Peyer's patch (tissue), 4 donors: ENCODE measurements around the gene SH3BP1. TPM values are rescaled to one million over a fixed set of nuclear protein-coding genes. Genes with fewer than 3 reads are reported as not detected.

Experiments used
- DNase-seq, 3 donors: peaks; one replicate each; pipeline ENCODE4 v3.0.0-alpha.2; 2017 to 2019
- H3K27ac ChIP-seq, 4 donors: fragments of 200-600 bp; sonication (generic); one replicate each; pipeline ENCODE4 v1.5.1; 2016 to 2019
- H3K27me3 ChIP-seq, 2 donors: fragments of 200-600 bp; sonication (generic); one replicate each; pipeline ENCODE4 v1.5.1; 2019
- H3K36me3 ChIP-seq, 3 donors: fragments of 200-600 bp; sonication (generic); one replicate each; pipeline ENCODE4 v1.5.1; 2016 to 2019
- H3K4me1 ChIP-seq, 4 donors: fragments of 200-600 bp; sonication (generic); one replicate each; pipeline ENCODE4 v1.5.1; 2016 to 2019
- H3K4me3 ChIP-seq, 4 donors: fragments of 200-600 bp; sonication (generic); 1 replicate in 3 of 4; 2 replicates in 1 of 4; pipeline ENCODE4 v1.5.1; 2016 to 2019; ENCODE audit warnings: mild to moderate bottlenecking in 1 of 4
- H3K9me3 ChIP-seq, 4 donors: fragments of 200-600 bp; sonication (generic); one replicate each; pipeline ENCODE4 v1.5.1; 2016 to 2019; ENCODE audit warnings: mild to moderate bottlenecking in 1 of 4
- POLR2A ChIP-seq, 2 donors: fragments of 450-650 bp; IDR thresholded peaks; one replicate each; pipeline ENCODE4 v1.5.1; 2017; ENCODE audit warnings: antibody characterized with exemption in 2 of 2, mild to moderate bottlenecking in 2 of 2, moderate library complexity in 2 of 2
- total RNA-seq, 4 donors: library from RNA; depleted of rRNA; stranded (reverse); fragments of >200 nt; gene quantifications; one replicate each; pipeline ENCODE4 v1.1.0, GENCODE V29; 2016
- TF ChIP-seq, protein P1 (sequence below), 6 experiments: fragments of 450-650 bp in 4 of 6; fragments of 200-600 bp in 2 of 6; sonication (generic) in 1 of 6; IDR thresholded peaks; one replicate each; pipeline ENCODE4 v1.5.1; 2017 to 2019; ENCODE audit warnings: antibody characterized with exemption in 6 of 6, mild to moderate bottlenecking in 3 of 6, moderate library complexity in 1 of 6

SH3BP1 gene
- total RNA-seq, 4 donors from 2014 or later: 55.0 to 135 (median 71.8) TPM

DNA sequence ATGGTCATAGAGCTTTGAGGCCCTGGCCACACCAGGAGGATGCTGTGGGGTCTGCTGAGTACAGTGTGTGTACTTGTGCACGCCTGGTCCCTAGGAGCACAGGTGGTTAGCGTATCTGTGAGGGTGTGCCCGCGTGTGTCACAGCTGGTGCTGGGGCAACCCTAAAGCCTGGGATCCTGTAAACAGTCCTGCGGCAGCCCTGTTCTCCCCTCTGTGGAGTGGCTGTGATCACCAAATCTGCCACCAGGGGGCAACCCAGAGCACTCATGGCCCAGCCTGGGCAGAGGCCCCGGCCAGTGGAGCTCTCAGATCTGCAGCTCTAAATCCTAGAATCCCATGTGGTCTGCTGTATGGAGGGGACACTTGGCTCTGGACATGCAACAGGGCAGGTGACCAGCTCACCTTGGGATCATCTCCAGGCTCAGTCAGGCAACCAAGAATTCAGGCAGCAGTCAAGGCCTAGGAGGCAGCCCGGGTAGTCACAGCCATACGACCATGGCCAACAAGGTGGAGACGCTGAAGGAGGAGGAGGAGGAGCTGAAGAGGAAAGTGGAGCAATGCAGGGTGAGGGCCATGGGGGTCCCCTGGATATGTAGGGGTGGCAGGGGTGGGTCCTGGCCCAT, 3.9 kb downstream of the SH3BP1 start:
- no peaks in the 10 kb centered on the region for H3K9me3 ChIP-seq
- H3K4me1 ChIP-seq: peaks cover 8 to 50% (median 24%) of the 10 kb centered on the region in 4 donors
- no peak overlapping the region for H3K4me3 ChIP-seq
- H3K27me3 ChIP-seq: no peaks in the 10 kb centered on the region
- TF ChIP-seq POLR2A (IDR thresholded peaks at IDR 0.05): no peak
- TF ChIP-seq, protein P1, sequence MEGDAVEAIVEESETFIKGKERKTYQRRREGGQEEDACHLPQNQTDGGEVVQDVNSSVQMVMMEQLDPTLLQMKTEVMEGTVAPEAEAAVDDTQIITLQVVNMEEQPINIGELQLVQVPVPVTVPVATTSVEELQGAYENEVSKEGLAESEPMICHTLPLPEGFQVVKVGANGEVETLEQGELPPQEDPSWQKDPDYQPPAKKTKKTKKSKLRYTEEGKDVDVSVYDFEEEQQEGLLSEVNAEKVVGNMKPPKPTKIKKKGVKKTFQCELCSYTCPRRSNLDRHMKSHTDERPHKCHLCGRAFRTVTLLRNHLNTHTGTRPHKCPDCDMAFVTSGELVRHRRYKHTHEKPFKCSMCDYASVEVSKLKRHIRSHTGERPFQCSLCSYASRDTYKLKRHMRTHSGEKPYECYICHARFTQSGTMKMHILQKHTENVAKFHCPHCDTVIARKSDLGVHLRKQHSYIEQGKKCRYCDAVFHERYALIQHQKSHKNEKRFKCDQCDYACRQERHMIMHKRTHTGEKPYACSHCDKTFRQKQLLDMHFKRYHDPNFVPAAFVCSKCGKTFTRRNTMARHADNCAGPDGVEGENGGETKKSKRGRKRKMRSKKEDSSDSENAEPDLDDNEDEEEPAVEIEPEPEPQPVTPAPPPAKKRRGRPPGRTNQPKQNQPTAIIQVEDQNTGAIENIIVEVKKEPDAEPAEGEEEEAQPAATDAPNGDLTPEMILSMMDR (IDR thresholded peaks at IDR 0.05): peak; percentile 93 to 97 (median 94)
- peaks cover 0 to 34% (median 0%) of the 10 kb centered on the region in 3 donors for H3K36me3 ChIP-seq
- peak overlapping the region; percentile 87 to 98 (median 94) for H3K27ac ChIP-seq
- DNase-seq: peak; percentile 89 to 95 (median 94)

DNA sequence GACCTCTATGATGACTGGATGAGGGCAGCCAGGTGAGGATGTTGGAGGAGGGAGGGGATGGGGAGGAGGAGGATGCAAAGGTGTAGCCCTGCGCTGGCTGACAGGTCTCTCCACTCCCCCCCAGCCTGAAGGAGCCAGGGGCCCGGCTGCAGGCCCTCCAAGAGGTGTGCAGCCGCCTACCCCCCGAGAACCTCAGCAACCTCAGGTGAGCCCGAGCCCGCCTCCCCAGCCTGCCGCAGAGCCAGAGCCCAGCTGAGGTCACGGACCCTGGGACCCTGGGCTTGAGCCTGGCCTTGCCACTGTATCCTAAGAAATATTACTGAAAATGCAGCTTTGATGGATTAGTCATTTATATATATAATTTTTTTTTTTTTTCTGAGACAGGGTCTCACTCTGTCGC, 7.8 kb downstream of the SH3BP1 start:
- Histone ChIP-seq H3K9me3 (no peaks in the 10 kb centered on the region), H3K4me3 (no peak overlapping the region), H3K36me3 (peaks cover 0 to 70% (median 0%) of the 10 kb centered on the region in 3 donors), H3K4me1 (peaks cover 2 to 28% (median 12%) of the 10 kb centered on the region in 4 donors), H3K27me3 (no peaks in the 10 kb centered on the region), H3K27ac (peak overlapping the region in 3 of 4 donors; percentile 64 to 89 (median 85))
- DNase-seq: no peak
- TF ChIP-seq POLR2A (IDR thresholded peaks at IDR 0.05): no peak
- TF ChIP-seq, protein P1 (IDR thresholded peaks at IDR 0.05): no peak

DNA sequence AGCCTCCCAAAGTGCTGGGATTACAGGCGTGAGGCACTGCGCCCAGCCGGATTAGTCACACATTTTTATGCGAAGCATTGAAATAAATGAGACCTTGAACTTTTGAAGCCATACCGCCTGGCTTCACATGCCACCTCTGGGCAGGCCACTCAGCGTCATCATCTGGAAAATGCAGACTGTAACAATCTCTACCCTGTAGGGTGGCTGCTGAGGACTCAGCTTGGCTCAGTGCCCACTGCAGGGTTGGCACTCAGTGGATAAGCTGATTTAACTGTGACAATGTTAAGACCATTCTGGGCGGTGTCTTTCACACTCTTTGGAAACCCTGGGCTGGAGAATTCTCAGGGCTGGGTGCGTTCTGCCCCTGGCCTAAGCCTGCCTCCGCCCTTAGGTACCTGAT, 8.5 kb downstream of the SH3BP1 start:
- DNase-seq: peak in 2 of 3 donors; percentile 90 to 91
- peaks cover 0 to 70% (median 0%) of the 10 kb centered on the region in 3 donors for H3K36me3 ChIP-seq
- H3K4me1 ChIP-seq: peaks cover 0 to 22% (median 8%) of the 10 kb centered on the region in 4 donors
- H3K27me3 ChIP-seq: no peaks in the 10 kb centered on the region
- H3K27ac ChIP-seq: peak overlapping the region in 3 of 4 donors; percentile 64 to 89 (median 85)
- no peaks in the 10 kb centered on the region for H3K9me3 ChIP-seq
- no peak overlapping the region for H3K4me3 ChIP-seq
- peak in 1 of 2 donors; percentile 50 for TF ChIP-seq POLR2A (IDR thresholded peaks at IDR 0.05)
- TF ChIP-seq, protein P1 (IDR thresholded peaks at IDR 0.05): no peak

DNA sequence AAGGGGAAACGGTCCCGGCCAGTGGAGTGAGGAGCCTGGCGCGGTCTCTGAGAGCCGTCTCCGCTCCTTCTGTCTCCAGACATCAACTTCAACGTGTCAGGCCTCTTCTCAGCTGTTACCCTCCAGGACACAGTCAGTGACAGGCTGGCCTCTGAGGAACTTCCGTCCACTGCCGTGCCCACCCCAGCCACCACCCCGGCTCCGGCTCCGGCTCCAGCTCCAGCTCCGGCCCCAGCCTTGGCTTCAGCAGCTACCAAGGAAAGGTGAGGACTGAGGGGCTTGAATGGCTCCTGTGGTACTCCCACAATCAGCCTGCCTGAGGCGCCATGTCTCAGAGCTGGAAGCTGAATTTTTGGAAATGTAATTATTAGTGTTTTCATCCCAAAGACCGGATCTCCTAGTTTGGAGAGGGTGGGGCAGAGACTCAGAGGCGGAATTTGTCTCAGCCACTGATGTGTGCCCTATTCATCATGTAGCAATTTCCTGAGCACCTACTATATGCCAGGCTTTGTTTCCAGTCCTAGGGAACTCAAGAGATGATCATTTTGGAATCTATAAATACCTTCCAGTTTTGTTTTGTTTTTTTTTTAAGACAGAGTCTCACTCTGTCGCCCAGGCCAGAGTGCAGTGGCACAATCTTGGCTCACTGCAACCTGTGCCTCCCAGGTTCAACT, 11.1 kb downstream of the SH3BP1 start:
- H3K4me1 ChIP-seq: peaks cover 0 to 27% (median 0%) of the 10 kb centered on the region in 4 donors
- H3K27me3 ChIP-seq: no peaks in the 10 kb centered on the region
- no peak overlapping the region for H3K27ac ChIP-seq
- H3K9me3 ChIP-seq: no peaks in the 10 kb centered on the region
- DNase-seq: no peak
- H3K4me3 ChIP-seq: no peak overlapping the region
- TF ChIP-seq POLR2A (IDR thresholded peaks at IDR 0.05): no peak
- TF ChIP-seq, protein P1 (IDR thresholded peaks at IDR 0.05): no peak
- H3K36me3 ChIP-seq: peaks cover 0 to 67% (median 0%) of the 10 kb centered on the region in 3 donors

DNA sequence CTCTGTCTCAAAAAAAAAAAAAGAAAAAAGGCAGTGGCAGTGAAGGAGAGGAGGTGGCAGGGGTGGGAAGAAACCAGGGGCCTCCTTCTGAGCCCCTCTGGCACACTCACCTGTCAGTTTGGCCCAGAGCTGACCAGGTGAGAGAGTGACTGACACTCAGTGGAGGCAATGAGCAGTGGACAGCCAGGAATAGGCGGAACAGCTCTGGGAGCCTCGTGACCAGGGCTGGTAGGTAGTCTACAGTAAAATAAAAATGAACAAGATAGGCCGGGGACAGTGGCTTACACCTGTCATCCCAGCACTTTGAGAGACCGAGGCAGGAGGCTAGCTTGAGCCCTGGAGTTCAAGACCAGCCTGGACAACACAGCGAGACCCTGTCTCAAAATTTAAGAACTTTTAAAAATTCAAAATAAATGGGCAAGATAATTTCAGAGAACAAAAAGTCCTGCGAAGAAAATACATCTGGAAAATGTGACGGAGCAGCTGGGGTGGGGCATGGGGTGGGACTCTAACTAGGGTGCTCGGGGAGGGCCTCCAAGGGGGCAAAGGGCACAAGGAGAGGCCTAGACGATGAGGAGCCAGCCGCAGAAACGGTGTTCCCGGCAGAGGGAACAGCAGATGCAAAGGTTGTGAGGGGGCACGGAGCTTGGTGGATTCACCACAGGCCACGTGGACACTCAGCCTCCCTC, 15.2 kb downstream of the SH3BP1 start:
- peak in 2 of 3 donors; percentile 89 to 91 for DNase-seq
- H3K27ac ChIP-seq: peak overlapping the region in 3 of 4 donors; percentile 78 to 94 (median 92)
- TF ChIP-seq, protein P1 (IDR thresholded peaks at IDR 0.05): no peak
- peak in 1 of 2 donors; percentile 66 for TF ChIP-seq POLR2A (IDR thresholded peaks at IDR 0.05)
- H3K9me3 ChIP-seq: no peaks in the 10 kb centered on the region
- H3K27me3 ChIP-seq: no peaks in the 10 kb centered on the region
- H3K4me1 ChIP-seq: peaks cover 0 to 34% (median 6%) of the 10 kb centered on the region in 4 donors
- no peak overlapping the region for H3K4me3 ChIP-seq
- peaks cover 0 to 45% (median 0%) of the 10 kb centered on the region in 3 donors for H3K36me3 ChIP-seq
